Endothelial cell of umbilical vein (primary cell): ENCODE results near the gene CD68. TPM values are rescaled to one million over a fixed set of nuclear protein-coding genes. Genes with fewer than 3 reads are reported as not detected.

Experiments
- BruUV-seq: library from RNA; stranded (reverse); fragments of 400-500 nt; replicated peaks from 2 replicates; lab custom pipeline; 2021; lab: Mats Ljungman, UMichigan
- CTCF ChIA-PET: fragments of 300-600, 350-600 bp; sonication (Branson Sonifier 250); formaldehyde crosslinking; loops from one replicate; lab custom pipeline; 2021; ENCODE audit warnings: antibody characterized with exemption, inconsistent platforms; lab: Charles Lee
- POLR2A ChIA-PET: fragments of 300-600, 350-600 bp; sonication (Branson Sonifier 250); formaldehyde crosslinking; loops from one replicate; lab custom pipeline; 2021; ENCODE audit warnings: antibody characterized with exemption, inconsistent platforms; lab: Charles Lee
- DNase-seq: peaks from one replicate; pipeline ENCODE4 v3.0.0-alpha.2; 2011; ENCODE audit warnings: low read depth, low spot score
- FAIRE-seq: peaks from 2 replicates; lab custom pipeline; 2011; peaks lifted over from hg19 to GRCh38; lab: Jason Lieb, UNC
- H2AFZ ChIP-seq: 2 replicates; pipeline ENCODE4 v1.6.0; 2012; ENCODE audit warnings: low read depth, low read length, control low read depth, inconsistent platforms
- H3K27ac ChIP-seq: 2 replicates; pipeline ENCODE4 v1.5.1; 2011; ENCODE audit warnings: low read depth, mild to moderate bottlenecking, control low read depth, low read length, moderate library complexity; ENCODE audit not compliant: insufficient read depth
- H3K27me3 ChIP-seq, 2 experiments: 2 replicates each; pipeline versions ENCODE4 v1.6.0 to v1.6.1; 2011; ENCODE audit warnings: low read length in 2 of 2, mixed read lengths in 1 of 2; ENCODE audit not compliant: control insufficient read depth in 2 of 2, insufficient read depth in 2 of 2
- H3K36me3 ChIP-seq, 2 experiments: 2 replicates in 1 of 2; 3 replicates in 1 of 2; pipeline ENCODE4 v1.5.1; 2011; ENCODE audit warnings: low read length in 2 of 2, mild to moderate bottlenecking in 1 of 2, moderate library complexity in 1 of 2; ENCODE audit not compliant: control insufficient read depth in 2 of 2, insufficient read depth in 2 of 2; ENCODE audit errors: extremely low read depth in 1 of 2
- H3K4me1 ChIP-seq: 3 replicates; pipeline ENCODE4 v1.5.1; 2011; ENCODE audit warnings: mild to moderate bottlenecking, low read length; ENCODE audit not compliant: control insufficient read depth, insufficient read depth; ENCODE audit errors: extremely low read depth
- H3K4me2 ChIP-seq: 2 replicates; pipeline ENCODE4 v1.6.1; 2011; ENCODE audit warnings: low read length, control low read depth, mixed read lengths; ENCODE audit not compliant: insufficient read depth
- H3K4me3 ChIP-seq, 3 experiments: fragments of 200-600 bp in 1 of 3; sonication (generic), shearing (Covaris generic) in 1 of 3; replicated peaks in 1 of 3; 2 replicates each; pipeline ENCODE4 v1.5.1; 2011 to 2016; ENCODE audit warnings: control low read depth in 3 of 3, low read length in 3 of 3, mild to moderate bottlenecking in 2 of 3, inconsistent platforms in 1 of 3, low read depth in 1 of 3, moderate library complexity in 1 of 3; ENCODE audit not compliant: insufficient read depth in 1 of 3
- H3K79me2 ChIP-seq: 2 replicates; pipeline ENCODE4 v1.6.0; 2012; ENCODE audit warnings: low read length, inconsistent platforms; ENCODE audit not compliant: control insufficient read depth, insufficient read depth
- H3K9ac ChIP-seq: replicated peaks from 2 replicates; pipeline ENCODE3; 2011; ENCODE audit warnings: low read length, control low read depth; ENCODE audit not compliant: insufficient read depth; ENCODE audit errors: extremely low read depth
- H3K9me1 ChIP-seq: replicated peaks from 3 replicates; pipeline ENCODE4 v1.6.0; 2011; ENCODE audit warnings: mild to moderate bottlenecking, low read length; ENCODE audit not compliant: control insufficient read depth, insufficient read depth; ENCODE audit errors: extremely low read depth
- H3K9me3 ChIP-seq: replicated peaks from 2 replicates; pipeline ENCODE4 v1.5.1; 2012; ENCODE audit warnings: low read length, inconsistent platforms; ENCODE audit not compliant: control insufficient read depth, insufficient read depth
- H4K20me1 ChIP-seq: replicated peaks from 2 replicates; pipeline ENCODE3; 2011; ENCODE audit warnings: mild to moderate bottlenecking, low read length; ENCODE audit not compliant: control insufficient read depth, insufficient read depth; ENCODE audit errors: extremely low read depth
- CTCF ChIP-seq, 2 donors: IDR thresholded peaks; 1 replicate in 1 of 2; 2 replicates in 1 of 2; pipeline ENCODE4 v1.5.1; 2011; ENCODE audit warnings: low read length in 2 of 2, mild to moderate bottlenecking in 2 of 2, moderate library complexity in 2 of 2, control low read depth in 1 of 2, inconsistent platforms in 1 of 2, low read depth in 1 of 2; ENCODE audit not compliant: insufficient read depth in 1 of 2; ENCODE audit errors: extremely low read depth in 1 of 2
- EZH2 ChIP-seq: IDR thresholded peaks from 2 replicates; pipeline ENCODE4 v1.6.1; 2012; ENCODE audit warnings: borderline replicate concordance, low read depth, mild to moderate bottlenecking, moderate library complexity, low read length, inconsistent platforms; ENCODE audit not compliant: severe bottlenecking
- FOS ChIP-seq: IDR thresholded peaks from 2 replicates; pipeline ENCODE4 v1.6.1; 2011; ENCODE audit warnings: mild to moderate bottlenecking, low read length, moderate library complexity, borderline replicate concordance; ENCODE audit not compliant: insufficient read depth
- GATA2 ChIP-seq: IDR thresholded peaks from 2 replicates; pipeline ENCODE4 v1.7.0; 2011; ENCODE audit warnings: low read depth, mild to moderate bottlenecking, moderate library complexity, mixed read lengths, low read length; ENCODE audit not compliant: insufficient read length, insufficient read depth
- JUN ChIP-seq: IDR thresholded peaks from 2 replicates; pipeline ENCODE4 v1.6.1; 2011; ENCODE audit warnings: borderline replicate concordance, low read depth; ENCODE audit not compliant: insufficient read length, insufficient read depth
- MYC ChIP-seq: IDR thresholded peaks from one replicate; pipeline ENCODE4 v1.6.1; 2011; ENCODE audit warnings: mild to moderate bottlenecking, low read depth, low read length
- POLR2A ChIP-seq: IDR thresholded peaks from 2 replicates; pipeline ENCODE4 v1.6.1; 2012; ENCODE audit warnings: low read depth, mild to moderate bottlenecking, control low read depth, low read length
- POLR2AphosphoS5 ChIP-seq: IDR thresholded peaks from 2 replicates; pipeline ENCODE4 v1.6.1; 2012; ENCODE audit warnings: low read depth, mild to moderate bottlenecking, control low read depth, low read length, moderate library complexity; ENCODE audit not compliant: insufficient read depth
- dilution Hi-C: fragments of 300-500 bp; cut with MboI; formaldehyde crosslinking; loops from one replicate; pipeline ENCODE4 v1.15.0; 2019; ENCODE audit warnings: low sequenced_read_pairs; ENCODE audit not compliant: extremely low pct_ligation_motif_present
- intact Hi-C: fragments of 100-400 bp; cut with micrococcal nuclease; formaldehyde crosslinking; loops from one replicate; pipeline ENCODE4 v1.10.0; 2022
- polyA plus RNA-seq, 4 experiments: library from polyadenylated mRNA; depleted of rRNA in 3 of 4; stranded (reverse) in 3 of 4; unstranded in 1 of 4; fragments of >200 nt; gene quantifications; 2 replicates each; pipeline versions ENCODE4 v1.2.1 to v1.2.3, GENCODE V29; 2011 to 2012; ENCODE audit warnings: missing spikeins in 1 of 4
- total RNA-seq: library from RNA; stranded (reverse); gene quantifications from 2 replicates; pipeline ENCODE4 v1.2.3, GENCODE V29; 2021
- TF ChIP-seq, protein P1 (sequence below): IDR thresholded peaks from 2 replicates; pipeline ENCODE4 v1.6.1; 2011; ENCODE audit not compliant: insufficient read depth, insufficient read length

Gene CD68
- total and polyA plus RNA-seq, 2 donors (not counting 3 experiments of a cell fraction or from before 2014, with no cell fraction given), result 2.9 to 30.8 TPM

DNA sequence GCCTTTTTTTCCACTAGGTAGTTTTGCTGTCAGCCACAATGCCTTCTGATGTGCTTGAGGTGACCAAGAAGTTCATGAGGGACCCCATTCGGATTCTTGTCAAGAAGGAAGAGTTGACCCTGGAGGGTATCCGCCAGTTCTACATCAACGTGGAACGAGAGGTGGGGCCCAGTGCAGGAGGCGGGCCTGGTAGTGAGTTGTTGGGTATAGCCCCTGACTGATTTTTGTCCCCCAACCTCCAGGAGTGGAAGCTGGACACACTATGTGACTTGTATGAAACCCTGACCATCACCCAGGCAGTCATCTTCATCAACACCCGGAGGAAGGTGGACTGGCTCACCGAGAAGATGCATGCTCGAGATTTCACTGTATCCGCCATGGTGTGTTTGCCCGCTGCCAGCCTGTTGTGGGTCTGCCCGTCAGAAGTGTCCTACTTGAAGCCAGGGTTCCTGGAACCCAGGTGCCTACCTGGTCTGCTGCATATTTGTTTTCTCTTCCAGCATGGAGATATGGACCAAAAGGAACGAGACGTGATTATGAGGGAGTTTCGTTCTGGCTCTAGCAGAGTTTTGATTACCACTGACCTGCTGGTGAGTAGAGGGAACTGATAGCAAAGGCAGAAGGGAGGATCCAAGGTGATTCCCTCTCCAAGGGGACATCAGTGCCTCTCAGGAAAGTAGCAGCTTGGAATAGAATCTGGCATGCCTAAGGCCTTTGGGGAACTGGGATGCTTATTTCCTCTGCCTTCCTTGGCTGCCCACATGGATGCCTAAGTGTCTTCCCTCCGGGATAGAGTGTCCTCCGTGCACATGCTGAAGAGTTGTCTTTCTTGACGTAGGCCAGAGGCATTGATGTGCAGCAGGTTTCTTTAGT lies 1.9 kb upstream of the CD68 start:
- Histone ChIP-seq H3K9me1 (no peaks in the 10 kb centered on the region), H3K27ac (no peak overlapping the region), H3K4me1 (peaks cover 53% of the 10 kb centered on the region), H3K9ac (no peak overlapping the region), H3K4me3 (no peak overlapping the region), H3K27me3 (no peaks in the 10 kb centered on the region), H3K4me2 (no peak overlapping the region), H4K20me1 (peaks cover 9% of the 10 kb centered on the region), H3K9me3 (no peaks in the 10 kb centered on the region), H3K79me2 (peaks cover 55% of the 10 kb centered on the region), H3K36me3 (peaks cover 34 to 46% of the 10 kb centered on the region in 2 experiments), H2AFZ (no peak overlapping the region)
- ChIA-PET CTCF (interaction anchor here (4.8 kb wide), 1 partner anchor 12 kb away, joined by 48 read pairs; the partner anchor contains the start of gene SOX15), POLR2A (no interaction called here)
- TF ChIP-seq JUN (no peak), POLR2AphosphoS5 (no peak), FOS (no peak), GATA2 (no peak), POLR2A (no peak), EZH2 (no peak), CTCF (IDR thresholded peaks at IDR 0.05; ENCODE audit: extremely low read depth in 1 of 2, insufficient read depth in 1 of 2, low read depth in 1 of 2, low read length in 2 of 2) (no peak), MYC (no peak)
- TF ChIP-seq, protein P1, sequence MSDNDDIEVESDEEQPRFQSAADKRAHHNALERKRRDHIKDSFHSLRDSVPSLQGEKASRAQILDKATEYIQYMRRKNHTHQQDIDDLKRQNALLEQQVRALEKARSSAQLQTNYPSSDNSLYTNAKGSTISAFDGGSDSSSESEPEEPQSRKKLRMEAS, result no peak
- no TSS peak for BruUV-seq
- intact Hi-C loops (no loop called here), dilution Hi-C loops (no loop called here)
- FAIRE-seq (no peak), DNase-seq (no peak)
